ENCODE data around the gene COX17. TPM values are rescaled to one million over a fixed set of nuclear protein-coding genes. Genes with fewer than 3 reads are reported as not detected.
A peak's percentile ranks its signal among the peaks of the same experiment; 100 is the strongest.

Gene COX17
- total and polyA plus RNA-seq, 2 of the 13 experiments (the other 11 are each of a cell fraction or from before 2014, with no cell fraction given): 41.4 to 51.0 TPM

GRCh38 chr3:119716998-119717397, 39.8 kb upstream of the COX17 start (continued):
- TF ChIP-seq ZNF816 (CRISPR knock-in tag; IDR thresholded peaks at IDR 0.05; ENCODE audit: borderline replicate concordance): no peak
- TF ChIP-seq MED1 (CRISPR knock-in tag; IDR thresholded peaks at IDR 0.05): peak; percentile 19; the same call in 1 of the 2 replicates
- TF ChIP-seq HMGA1 (CRISPR knock-in tag; conservative IDR thresholded peaks at IDR 0.05): no peak
- no peak for TF ChIP-seq DPF2 (CRISPR knock-in tag; IDR thresholded peaks at IDR 0.05; ENCODE audit: borderline replicate concordance, low read depth)
- TF ChIP-seq NCOR1 (IDR thresholded peaks at IDR 0.05; ENCODE audit: borderline replicate concordance, low read length): peak; percentile 39; the same call in 1 of the 2 replicates
- TF ChIP-seq, protein P1, sequence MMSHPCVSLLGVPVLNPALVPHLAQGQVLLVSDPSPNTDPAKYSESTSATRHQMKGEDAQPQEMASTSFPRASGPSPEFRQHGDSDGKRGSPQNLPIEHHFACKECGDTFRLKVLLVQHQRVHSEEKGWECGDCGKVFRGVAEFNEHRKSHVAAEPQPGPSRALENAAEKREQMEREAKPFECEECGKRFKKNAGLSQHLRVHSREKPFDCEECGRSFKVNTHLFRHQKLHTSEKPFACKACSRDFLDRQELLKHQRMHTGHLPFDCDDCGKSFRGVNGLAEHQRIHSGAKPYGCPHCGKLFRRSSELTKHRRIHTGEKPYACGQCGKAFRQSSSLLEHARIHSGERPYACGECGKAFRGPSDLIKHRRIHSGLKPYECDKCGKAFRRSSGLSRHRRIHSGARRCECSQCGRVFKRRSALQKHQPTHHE (CRISPR knock-in tag; IDR thresholded peaks at IDR 0.05; ENCODE audit: borderline replicate concordance): no peak
- TF ChIP-seq, protein P2, sequence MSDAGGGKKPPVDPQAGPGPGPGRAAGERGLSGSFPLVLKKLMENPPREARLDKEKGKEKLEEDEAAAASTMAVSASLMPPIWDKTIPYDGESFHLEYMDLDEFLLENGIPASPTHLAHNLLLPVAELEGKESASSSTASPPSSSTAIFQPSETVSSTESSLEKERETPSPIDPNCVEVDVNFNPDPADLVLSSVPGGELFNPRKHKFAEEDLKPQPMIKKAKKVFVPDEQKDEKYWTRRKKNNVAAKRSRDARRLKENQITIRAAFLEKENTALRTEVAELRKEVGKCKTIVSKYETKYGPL (CRISPR knock-in tag; IDR thresholded peaks at IDR 0.05): no peak
- TF ChIP-seq, protein P3, sequence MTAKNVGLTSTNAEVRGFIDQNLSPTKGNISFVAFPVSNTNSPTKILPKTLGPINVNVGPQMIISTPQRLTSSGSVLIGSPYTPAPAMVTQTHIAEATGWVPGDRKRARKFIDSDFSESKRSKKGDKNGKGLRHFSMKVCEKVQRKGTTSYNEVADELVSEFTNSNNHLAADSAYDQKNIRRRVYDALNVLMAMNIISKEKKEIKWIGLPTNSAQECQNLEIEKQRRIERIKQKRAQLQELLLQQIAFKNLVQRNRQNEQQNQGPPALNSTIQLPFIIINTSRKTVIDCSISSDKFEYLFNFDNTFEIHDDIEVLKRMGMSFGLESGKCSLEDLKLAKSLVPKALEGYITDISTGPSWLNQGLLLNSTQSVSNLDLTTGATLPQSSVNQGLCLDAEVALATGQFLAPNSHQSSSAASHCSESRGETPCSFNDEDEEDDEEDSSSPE (CRISPR knock-in tag; IDR thresholded peaks at IDR 0.05): no peak
- TF ChIP-seq, protein P4, sequence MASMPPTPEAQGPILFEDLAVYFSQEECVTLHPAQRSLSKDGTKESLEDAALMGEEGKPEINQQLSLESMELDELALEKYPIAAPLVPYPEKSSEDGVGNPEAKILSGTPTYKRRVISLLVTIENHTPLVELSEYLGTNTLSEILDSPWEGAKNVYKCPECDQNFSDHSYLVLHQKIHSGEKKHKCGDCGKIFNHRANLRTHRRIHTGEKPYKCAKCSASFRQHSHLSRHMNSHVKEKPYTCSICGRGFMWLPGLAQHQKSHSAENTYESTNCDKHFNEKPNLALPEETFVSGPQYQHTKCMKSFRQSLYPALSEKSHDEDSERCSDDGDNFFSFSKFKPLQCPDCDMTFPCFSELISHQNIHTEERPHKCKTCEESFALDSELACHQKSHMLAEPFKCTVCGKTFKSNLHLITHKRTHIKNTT (CRISPR knock-in tag; IDR thresholded peaks at IDR 0.05): no peak
- TF ChIP-seq PAXIP1 (CRISPR knock-in tag; conservative IDR thresholded peaks at IDR 0.05): peak; percentile 66
- TF ChIP-seq, protein P5, sequence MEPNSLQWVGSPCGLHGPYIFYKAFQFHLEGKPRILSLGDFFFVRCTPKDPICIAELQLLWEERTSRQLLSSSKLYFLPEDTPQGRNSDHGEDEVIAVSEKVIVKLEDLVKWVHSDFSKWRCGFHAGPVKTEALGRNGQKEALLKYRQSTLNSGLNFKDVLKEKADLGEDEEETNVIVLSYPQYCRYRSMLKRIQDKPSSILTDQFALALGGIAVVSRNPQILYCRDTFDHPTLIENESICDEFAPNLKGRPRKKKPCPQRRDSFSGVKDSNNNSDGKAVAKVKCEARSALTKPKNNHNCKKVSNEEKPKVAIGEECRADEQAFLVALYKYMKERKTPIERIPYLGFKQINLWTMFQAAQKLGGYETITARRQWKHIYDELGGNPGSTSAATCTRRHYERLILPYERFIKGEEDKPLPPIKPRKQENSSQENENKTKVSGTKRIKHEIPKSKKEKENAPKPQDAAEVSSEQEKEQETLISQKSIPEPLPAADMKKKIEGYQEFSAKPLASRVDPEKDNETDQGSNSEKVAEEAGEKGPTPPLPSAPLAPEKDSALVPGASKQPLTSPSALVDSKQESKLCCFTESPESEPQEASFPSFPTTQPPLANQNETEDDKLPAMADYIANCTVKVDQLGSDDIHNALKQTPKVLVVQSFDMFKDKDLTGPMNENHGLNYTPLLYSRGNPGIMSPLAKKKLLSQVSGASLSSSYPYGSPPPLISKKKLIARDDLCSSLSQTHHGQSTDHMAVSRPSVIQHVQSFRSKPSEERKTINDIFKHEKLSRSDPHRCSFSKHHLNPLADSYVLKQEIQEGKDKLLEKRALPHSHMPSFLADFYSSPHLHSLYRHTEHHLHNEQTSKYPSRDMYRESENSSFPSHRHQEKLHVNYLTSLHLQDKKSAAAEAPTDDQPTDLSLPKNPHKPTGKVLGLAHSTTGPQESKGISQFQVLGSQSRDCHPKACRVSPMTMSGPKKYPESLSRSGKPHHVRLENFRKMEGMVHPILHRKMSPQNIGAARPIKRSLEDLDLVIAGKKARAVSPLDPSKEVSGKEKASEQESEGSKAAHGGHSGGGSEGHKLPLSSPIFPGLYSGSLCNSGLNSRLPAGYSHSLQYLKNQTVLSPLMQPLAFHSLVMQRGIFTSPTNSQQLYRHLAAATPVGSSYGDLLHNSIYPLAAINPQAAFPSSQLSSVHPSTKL (CRISPR knock-in tag; IDR thresholded peaks at IDR 0.05): peak; percentile 82
- TF ChIP-seq ZNF317 (CRISPR knock-in tag; IDR thresholded peaks at IDR 0.05): no peak
- 0 out of 4 replicates have a peak, but pooled peaks of 1 of the 2 experiments have one; percentile 33 for TF ChIP-seq KLF16 (CRISPR knock-in tag; IDR thresholded peaks at IDR 0.05)
- no peak for TF ChIP-seq SP4 (CRISPR knock-in tag; IDR thresholded peaks at IDR 0.05)
- TF ChIP-seq ZNF720 (CRISPR knock-in tag; IDR thresholded peaks at IDR 0.05): no peak
